CD8-positive, alpha-beta memory T cell (primary cell): Measurements from ENCODE around the gene TAS2R60. TPM values are rescaled to one million over a fixed set of nuclear protein-coding genes. Genes with fewer than 3 reads are reported as not detected.
A peak's percentile ranks its signal among the peaks of the same experiment; 100 is the strongest.
"Not testable (repeated sequence)": the region's sequence is repeated elsewhere in the genome, so short reads cannot be mapped to it uniquely, and the experiment has no call there.

Experiments used
- CTCF ChIA-PET: fragments of 350-600 bp; sonication (Branson Sonifier 250); formaldehyde crosslinking; loops from one replicate; lab custom pipeline; 2021; ENCODE audit warnings: antibody characterized with exemption; lab: Charles Lee
- POLR2A ChIA-PET: fragments of 350-600 bp; sonication (Branson Sonifier 250); formaldehyde crosslinking; loops from one replicate; lab custom pipeline; 2021; ENCODE audit warnings: antibody characterized with exemption; lab: Charles Lee
- DNase-seq, 5 donors: peaks; one replicate each; pipeline versions ENCODE4 v3.0.0 to v3.0.0-alpha.2; 2020 to 2022; ENCODE audit warnings: mixed read lengths in 1 of 5
- H3K27ac ChIP-seq: one replicate; pipeline ENCODE4 v1.7.0; 2013; ENCODE audit warnings: low read depth, mild to moderate bottlenecking, low read length, moderate library complexity
- H3K27me3 ChIP-seq: 2 replicates; pipeline ENCODE4 v1.7.0; 2013; ENCODE audit warnings: low read length, mild to moderate bottlenecking; ENCODE audit not compliant: insufficient read depth, poor library complexity, severe bottlenecking
- H3K36me3 ChIP-seq: 2 replicates; pipeline ENCODE4 v1.7.0; 2013; ENCODE audit warnings: mild to moderate bottlenecking, low read length, moderate library complexity; ENCODE audit not compliant: insufficient read depth
- H3K4me1 ChIP-seq: 2 replicates; pipeline ENCODE4 v1.7.0; 2013; ENCODE audit warnings: mild to moderate bottlenecking, low read length, moderate library complexity; ENCODE audit not compliant: insufficient read depth
- H3K4me3 ChIP-seq: 2 replicates; pipeline ENCODE4 v1.7.0; 2013; ENCODE audit warnings: mild to moderate bottlenecking, low read length
- H3K9me3 ChIP-seq: 2 replicates; pipeline ENCODE4 v1.7.0; 2013; ENCODE audit warnings: mild to moderate bottlenecking, low read length
- H3K27ac Mint-ChIP-seq, 8 donors: one replicate each; pipeline ENCODE4 v1.8.0; 2020 to 2021; ENCODE audit warnings: mixed read lengths in 8 of 8, mild to moderate bottlenecking in 6 of 8, inconsistent platforms in 3 of 8, moderate library complexity in 3 of 8
- H3K27me3 Mint-ChIP-seq, 2 donors: one replicate each; pipeline ENCODE4 v1.8.0; 2020 to 2021; ENCODE audit warnings: mixed read lengths in 2 of 2, mild to moderate bottlenecking in 1 of 2, moderate library complexity in 1 of 2
- H3K36me3 Mint-ChIP-seq, 3 donors: one replicate each; pipeline ENCODE4 v1.8.0; 2020 to 2021; ENCODE audit warnings: mixed read lengths in 3 of 3, inconsistent platforms in 1 of 3, mild to moderate bottlenecking in 1 of 3
- H3K4me1 Mint-ChIP-seq, 3 donors: one replicate each; pipeline ENCODE4 v1.8.0; 2020 to 2021; ENCODE audit warnings: mixed read lengths in 3 of 3, inconsistent platforms in 1 of 3, mild to moderate bottlenecking in 1 of 3
- H3K4me3 Mint-ChIP-seq, 7 donors: one replicate each; pipeline ENCODE4 v1.8.0; 2020 to 2021; ENCODE audit warnings: mixed read lengths in 7 of 7, mild to moderate bottlenecking in 6 of 7, moderate library complexity in 4 of 7, inconsistent platforms in 2 of 7
- H3K9me3 Mint-ChIP-seq, 5 donors: one replicate each; pipeline ENCODE4 v1.8.0; 2020 to 2022; ENCODE audit warnings: mixed read lengths in 5 of 5, mild to moderate bottlenecking in 3 of 5, moderate library complexity in 2 of 5, inconsistent platforms in 1 of 5
- polyA plus RNA-seq: library from polyadenylated mRNA; unstranded; fragments of 300-500 nt; fragmentation: Illumina TruSeq; gene quantifications from one replicate; pipeline ENCODE4 v1.2.3, GENCODE V29; 2021
- total RNA-seq, 2 experiments: library from RNA; stranded (reverse); gene quantifications; one replicate each; pipeline ENCODE4 v1.2.3, GENCODE V29; 2021

TAS2R60 gene
- total and polyA plus RNA-seq, 3 experiments from 2014 or later, result not detected

- H3K27ac Mint-ChIP-seq, POLR2A ChIA-PET, H3K27me3 ChIP-seq, H3K4me3 Mint-ChIP-seq, H3K4me3 ChIP-seq, H3K9me3 Mint-ChIP-seq, H3K9me3 ChIP-seq, H3K27me3 Mint-ChIP-seq, H3K4me1 ChIP-seq, H3K27ac ChIP-seq, H3K36me3 ChIP-seq, DNase-seq, H3K4me1 Mint-ChIP-seq, CTCF ChIA-PET, H3K36me3 Mint-ChIP-seq: not testable (repeated sequence)
These were observed 43.0 kb downstream of the TAS2R60 start for GRCh38 chr7:143486266-143486665.

DNA sequence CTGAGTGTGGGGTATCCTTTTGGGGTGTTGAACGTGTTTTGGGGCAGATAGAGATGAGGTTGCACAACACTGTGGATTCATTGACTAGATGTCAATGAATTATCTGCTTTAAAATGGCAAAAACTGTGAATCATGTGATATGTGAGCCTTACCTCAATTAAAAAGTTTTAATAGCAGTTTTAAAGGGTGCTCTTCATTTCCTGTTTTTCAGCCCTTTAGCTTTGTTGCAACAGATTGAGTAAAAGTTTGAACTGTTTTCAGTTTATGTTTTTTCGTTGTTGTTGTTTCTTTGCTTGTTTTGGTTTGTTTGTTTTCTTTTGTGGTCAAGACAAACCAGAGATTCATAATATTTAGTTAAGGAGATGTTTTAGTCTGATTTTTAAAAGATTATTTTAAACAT is 43.8 kb downstream of the TAS2R60 start:
- no peaks in the 10 kb centered on the region for H3K9me3 ChIP-seq
- no peak overlapping the region for H3K27ac ChIP-seq
- Mint-ChIP-seq H3K4me1 (peaks cover 0 to 8% (median 4%) of the 10 kb centered on the region in 3 donors), H3K27ac (no peak overlapping the region), H3K4me3 (no peak overlapping the region), H3K9me3 (no peaks in the 10 kb centered on the region), H3K27me3 (peaks cover 2 to 4% of the 10 kb centered on the region in 2 donors), H3K36me3 (peaks cover 0 to 1% (median 0%) of the 10 kb centered on the region in 3 donors)
- no peak overlapping the region for H3K4me3 ChIP-seq
- no peaks in the 10 kb centered on the region for H3K4me1 ChIP-seq
- H3K36me3 ChIP-seq, result no peaks in the 10 kb centered on the region
- no peaks in the 10 kb centered on the region for H3K27me3 ChIP-seq
- no peak for DNase-seq
- ChIA-PET CTCF (no interaction called here), POLR2A (no interaction called here)

DNA sequence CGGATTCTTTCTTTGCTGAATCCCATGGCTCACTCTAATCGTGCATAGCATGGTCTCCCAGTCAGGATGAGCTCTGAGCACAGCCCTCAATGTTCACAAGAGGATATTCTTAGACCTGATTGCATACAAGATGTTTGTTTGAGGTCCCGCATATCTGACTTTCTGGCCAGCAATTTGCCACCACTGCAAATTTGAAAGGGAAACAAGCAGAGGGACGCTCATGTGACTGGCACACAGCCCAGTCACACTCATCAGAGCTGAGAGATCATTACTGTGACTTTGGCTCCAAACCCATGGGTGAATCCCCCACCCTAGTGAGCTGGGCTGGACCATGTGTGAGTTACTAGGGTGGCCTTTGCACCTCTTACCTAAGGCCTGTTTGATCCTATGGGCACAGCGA is 44.3 kb downstream of the TAS2R60 start:
- Histone ChIP-seq H3K4me3 (no peak overlapping the region), H3K27me3 (no peaks in the 10 kb centered on the region), H3K4me1 (no peaks in the 10 kb centered on the region), H3K36me3 (no peaks in the 10 kb centered on the region), H3K27ac (no peak overlapping the region), H3K9me3 (no peaks in the 10 kb centered on the region)
- ChIA-PET POLR2A (no interaction called here), CTCF (no interaction called here)
- H3K4me1 Mint-ChIP-seq, result peaks cover 3 to 13% (median 9%) of the 10 kb centered on the region in 3 donors
- peaks cover 2 to 4% of the 10 kb centered on the region in 2 donors for H3K27me3 Mint-ChIP-seq
- peaks cover 0 to 1% (median 0%) of the 10 kb centered on the region in 3 donors for H3K36me3 Mint-ChIP-seq
- H3K4me3 Mint-ChIP-seq, result no peak overlapping the region
- H3K27ac Mint-ChIP-seq, result no peak overlapping the region
- no peak for DNase-seq
- H3K9me3 Mint-ChIP-seq, result no peaks in the 10 kb centered on the region

DNA sequence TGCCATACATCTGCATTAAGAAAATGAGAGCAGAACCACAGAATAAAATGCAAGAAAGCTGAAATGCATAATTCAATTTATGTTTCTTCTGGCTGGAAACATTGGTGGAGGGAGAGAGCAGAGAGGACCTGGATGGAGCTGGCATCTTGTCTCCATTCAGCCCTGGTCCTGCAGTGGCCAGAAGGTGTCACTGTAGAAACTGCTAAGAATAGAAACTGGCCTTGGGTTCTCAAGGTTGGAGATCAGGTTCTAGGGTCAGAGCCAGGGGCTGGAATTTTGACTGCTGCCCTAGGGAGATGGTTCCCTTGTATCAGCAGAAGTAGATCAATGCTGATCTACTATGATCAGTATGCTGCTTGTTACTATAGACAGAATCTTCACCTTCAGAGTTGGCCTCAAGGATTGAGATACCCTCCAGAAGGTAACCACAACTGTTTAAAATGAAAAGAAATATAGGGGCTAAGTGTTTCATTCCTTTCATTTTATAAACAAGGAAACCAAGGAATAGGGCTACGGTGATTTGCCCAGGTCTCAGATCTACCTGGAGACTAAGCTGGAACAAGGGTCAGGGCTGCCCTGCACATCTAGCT is 47.6 kb downstream of the TAS2R60 start:
- Mint-ChIP-seq H3K4me3 (no peak overlapping the region), H3K27me3 (peaks cover 4% of the 10 kb centered on the region in 2 donors), H3K36me3 (peaks cover 0 to 2% (median 1%) of the 10 kb centered on the region in 3 donors), H3K9me3 (no peaks in the 10 kb centered on the region), H3K4me1 (peaks cover 12 to 28% (median 22%) of the 10 kb centered on the region in 3 donors), H3K27ac (no peak overlapping the region)
- DNase-seq, result no peak
- Histone ChIP-seq H3K27ac (no peak overlapping the region), H3K9me3 (no peaks in the 10 kb centered on the region), H3K4me3 (no peak overlapping the region), H3K4me1 (no peaks in the 10 kb centered on the region), H3K27me3 (no peaks in the 10 kb centered on the region), H3K36me3 (no peaks in the 10 kb centered on the region)
- ChIA-PET CTCF (interaction anchor here (2.1 kb wide), 1 partner anchor 637 kb away, joined by 4 read pairs; no protein-coding TSS in a partner anchor), POLR2A (no interaction called here)

GRCh38 chr7:143492043-143492471 is 48.8 kb downstream of the TAS2R60 start:
- no peaks in the 10 kb centered on the region for H3K9me3 Mint-ChIP-seq
- H3K27me3 Mint-ChIP-seq, result peaks cover 0 to 4% of the 10 kb centered on the region in 2 donors
- peak overlapping the region in 1 of 8 donors; percentile 26 for H3K27ac Mint-ChIP-seq
- ChIA-PET CTCF (no interaction called here), POLR2A (no interaction called here)
- no peaks in the 10 kb centered on the region for H3K9me3 ChIP-seq
- no peak overlapping the region for H3K4me3 ChIP-seq
- H3K4me3 Mint-ChIP-seq, result no peak overlapping the region
- H3K36me3 ChIP-seq, result no peaks in the 10 kb centered on the region
- no peaks in the 10 kb centered on the region for H3K27me3 ChIP-seq
- no peaks in the 10 kb centered on the region for H3K4me1 ChIP-seq
- peaks cover 12 to 28% (median 22%) of the 10 kb centered on the region in 3 donors for H3K4me1 Mint-ChIP-seq
- no peak for DNase-seq
- H3K36me3 Mint-ChIP-seq, result peaks cover 0 to 7% (median 0%) of the 10 kb centered on the region in 3 donors
- no peak overlapping the region for H3K27ac ChIP-seq

- Histone ChIP-seq H3K9me3 (no peaks in the 10 kb centered on the region), H3K36me3 (no peaks in the 10 kb centered on the region), H3K4me1 (no peaks in the 10 kb centered on the region), H3K27me3 (no peaks in the 10 kb centered on the region), H3K27ac (no peak overlapping the region), H3K4me3 (no peak overlapping the region)
- no peak for DNase-seq
- Mint-ChIP-seq H3K4me1 (peaks cover 12 to 28% (median 22%) of the 10 kb centered on the region in 3 donors), H3K36me3 (peaks cover 0 to 7% (median 0%) of the 10 kb centered on the region in 3 donors), H3K27me3 (peaks cover 0 to 10% of the 10 kb centered on the region in 2 donors), H3K4me3 (peak overlapping the region in 5 of 7 donors; percentile 3 to 40 (median 30)), H3K9me3 (no peaks in the 10 kb centered on the region), H3K27ac (peak overlapping the region in 7 of 8 donors; percentile 12 to 73 (median 36))
- ChIA-PET CTCF (no interaction called here), POLR2A (no interaction called here)
These were observed 49.8 kb downstream of the TAS2R60 start for GRCh38 chr7:143492799-143493739.

DNA sequence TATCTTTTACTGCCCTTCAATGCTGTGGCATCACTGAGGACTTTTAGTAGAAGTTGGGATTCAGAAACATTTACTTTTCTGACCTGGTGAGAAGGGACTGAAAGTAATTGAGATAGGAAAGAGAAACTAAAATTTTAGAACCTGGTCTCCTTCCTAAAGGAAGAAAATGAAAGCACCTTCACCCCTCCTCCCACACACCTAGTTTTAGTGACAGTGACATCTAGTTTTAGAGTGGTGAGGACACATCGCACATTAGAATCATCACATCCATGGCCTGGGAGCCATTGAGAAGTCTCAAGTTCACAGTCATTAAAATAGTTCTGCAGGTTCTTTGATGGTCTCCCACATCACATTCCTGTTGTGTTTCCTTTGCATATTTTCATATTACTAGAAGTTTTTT is 50.5 kb downstream of the TAS2R60 start:
- Mint-ChIP-seq H3K27ac (peak overlapping the region in 5 of 8 donors; percentile 18 to 73 (median 73)), H3K9me3 (no peaks in the 10 kb centered on the region), H3K27me3 (peaks cover 0 to 10% of the 10 kb centered on the region in 2 donors), H3K4me1 (peaks cover 12 to 28% (median 22%) of the 10 kb centered on the region in 3 donors), H3K4me3 (peak overlapping the region in 4 of 7 donors; percentile 4 to 40 (median 32)), H3K36me3 (peaks cover 0 to 7% (median 0%) of the 10 kb centered on the region in 3 donors)
- H3K9me3 ChIP-seq, result no peaks in the 10 kb centered on the region
- POLR2A ChIA-PET, result no interaction called here
- H3K27me3 ChIP-seq, result no peaks in the 10 kb centered on the region
- H3K4me1 ChIP-seq, result no peaks in the 10 kb centered on the region
- DNase-seq, result no peak
- H3K4me3 ChIP-seq, result no peak overlapping the region
- CTCF ChIA-PET, result no interaction called here
- H3K27ac ChIP-seq, result no peak overlapping the region
- no peaks in the 10 kb centered on the region for H3K36me3 ChIP-seq
